SKM-1 (cell line): Measurements from ENCODE around the gene C1orf74.
A peak's percentile ranks its signal among the peaks of the same experiment; 100 is the strongest.
"Not testable (repeated sequence)": the region's sequence is repeated elsewhere in the genome, so short reads cannot be mapped to it uniquely, and the experiment has no call there.

Experiments
- DNase-seq: peaks from one replicate; lab custom pipeline; 2025; ENCODE audit not compliant: unreplicated experiment; lab: John Stamatoyannopoulos, UW

C1orf74 gene

GRCh38 chr1:209805875-209806760 lies 21.8 kb upstream of the C1orf74 start, which contains the start of gene IRF6:
Gene IRF6, minus strand, starts transcription at chr1:209806142. Its CDS starts 4,729 bp downstream, at chr1:209801413.
- no peak for DNase-seq

GRCh38 chr1:209805341-209805781 lies 21.0 kb upstream of the C1orf74 start:
- DNase-seq, result no peak

- DNase-seq, result no peak
Measured at GRCh38 chr1:209803568-209803967, 19.2 kb upstream of the C1orf74 start.

GRCh38 chr1:209802780-209803152 lies 18.4 kb upstream of the C1orf74 start:
- DNase-seq, result no peak

- DNase-seq, result no peak
Measured at GRCh38 chr1:209802117-209802779, 17.9 kb upstream of the C1orf74 start.

GRCh38 chr1:209800984-209801834 lies 16.9 kb upstream of the C1orf74 start:
- no peak for DNase-seq

- peak; percentile 41 for DNase-seq
Measured at GRCh38 chr1:209797978-209798639, 13.8 kb upstream of the C1orf74 start.

GRCh38 chr1:209793711-209794110 lies 9.4 kb upstream of the C1orf74 start:
- not testable (repeated sequence) for DNase-seq

- DNase-seq, result no peak
Measured at GRCh38 chr1:209791920-209792319, 7.6 kb upstream of the C1orf74 start.

GRCh38 chr1:209790286-209791193 lies 6.2 kb upstream of the C1orf74 start:
- DNase-seq, result no peak

GRCh38 chr1:209789245-209789644 lies 4.9 kb upstream of the C1orf74 start:
- no peak for DNase-seq

GRCh38 chr1:209787551-209787950 lies 3.2 kb upstream of the C1orf74 start:
- no peak for DNase-seq

GRCh38 chr1:209786146-209786545 lies 1.8 kb upstream of the C1orf74 start:
- DNase-seq, result no peak

- no peak for DNase-seq
Measured at GRCh38 chr1:209785592-209785991, 1.2 kb upstream of the C1orf74 start.

GRCh38 chr1:209783386-209783785 lies 973 bp downstream of the C1orf74 start:
- DNase-seq, result no peak

- no peak for DNase-seq
Measured at GRCh38 chr1:209780268-209780667, 4.1 kb downstream of the C1orf74 start.

GRCh38 chr1:209778102-209778501 lies 6.3 kb downstream of the C1orf74 start:
- DNase-seq, result no peak

GRCh38 chr1:209777587-209777986 lies 6.8 kb downstream of the C1orf74 start:
- no peak for DNase-seq

- DNase-seq, result no peak
Measured at GRCh38 chr1:209775678-209776077, 8.7 kb downstream of the C1orf74 start.

GRCh38 chr1:209774592-209774991 lies 9.8 kb downstream of the C1orf74 start:
- DNase-seq, result no peak
